Natural killer cell (primary cell): Measurements from ENCODE around the gene CCDC73. TPM values are rescaled to one million over a fixed set of nuclear protein-coding genes. Genes with fewer than 3 reads are reported as not detected.
"Not testable (repeated sequence)": the region's sequence is repeated elsewhere in the genome, so short reads cannot be mapped to it uniquely, and the experiment has no call there.

Experiments
- ATAC-seq, 3 donors: fragments of 150-1000 bp in 2 of 3; fragments of 200-7000 bp in 1 of 3; cut with Tn5 transposase; 1 replicate in 1 of 3; 2 replicates in 2 of 3; pipeline ENCODE4 v1.10.0; 2021; ENCODE audit warnings: mild to moderate bottlenecking in 2 of 3, moderate library complexity in 2 of 3
- DNase-seq, 2 donors: peaks; one replicate each; pipeline versions ENCODE4 v3.0.0 to v3.0.0-alpha.2; 2013 to 2021; ENCODE audit warnings: mixed read lengths in 1 of 2
- H3K27ac ChIP-seq: one replicate; pipeline ENCODE4 v1.5.1; 2013; ENCODE audit warnings: mild to moderate bottlenecking, low read length
- H3K27me3 ChIP-seq: one replicate; pipeline ENCODE4 v1.6.1; 2013; ENCODE audit warnings: low read length; ENCODE audit not compliant: control insufficient read depth, insufficient read depth
- H3K36me3 ChIP-seq: one replicate; pipeline ENCODE4 v1.6.1; 2013; ENCODE audit warnings: low read length; ENCODE audit not compliant: control insufficient read depth, insufficient read depth
- H3K4me1 ChIP-seq: one replicate; pipeline ENCODE4 v1.6.1; 2013; ENCODE audit warnings: low read length; ENCODE audit not compliant: control insufficient read depth, insufficient read depth
- H3K4me3 ChIP-seq: one replicate; pipeline ENCODE4 v1.5.1; 2013; ENCODE audit warnings: low read length
- H3K9me3 ChIP-seq: one replicate; pipeline ENCODE4 v1.6.1; 2013; ENCODE audit warnings: low read length; ENCODE audit not compliant: control insufficient read depth, insufficient read depth
- H3K27ac Mint-ChIP-seq, 2 donors: one replicate each; pipeline ENCODE4 v1.8.0; 2022; ENCODE audit warnings: mild to moderate bottlenecking in 2 of 2, mixed read lengths in 2 of 2, moderate library complexity in 1 of 2
- H3K27me3 Mint-ChIP-seq, 2 donors: one replicate each; pipeline ENCODE4 v1.8.0; 2022; ENCODE audit warnings: low read depth in 2 of 2, mixed read lengths in 2 of 2
- H3K36me3 Mint-ChIP-seq: one replicate; pipeline ENCODE4 v1.8.0; 2022; ENCODE audit warnings: mixed read lengths
- H3K4me1 Mint-ChIP-seq, 2 donors: one replicate each; pipeline ENCODE4 v1.8.0; 2022; ENCODE audit warnings: mixed read lengths in 2 of 2
- H3K4me3 Mint-ChIP-seq: one replicate; pipeline ENCODE4 v1.8.0; 2022; ENCODE audit warnings: mild to moderate bottlenecking, moderate library complexity, mixed read lengths
- H3K9me3 Mint-ChIP-seq, 2 donors: one replicate each; pipeline ENCODE4 v1.8.0; 2022; ENCODE audit warnings: mixed read lengths in 2 of 2
- WGBS: methylation state at CpG from one replicate; pipeline ENCODE4 v1.1.7; 2013; ENCODE audit warnings: missing lambda C conversion rate; ENCODE audit not compliant: insufficient coverage; 5-methylcytosine and 5-hydroxymethylcytosine counted together
- intact Hi-C: fragments of 100-400 bp; cut with micrococcal nuclease; formaldehyde crosslinking; loops from one replicate; pipeline ENCODE4 v1.14.2; 2022
- total RNA-seq, 4 donors: library from RNA; stranded (reverse); fragments of 120-200 nt in 1 of 4; gene quantifications; one replicate each; pipeline versions ENCODE4 v1.2.3 to v1.2.4, GENCODE V29; 2013 to 2022
- TF ChIP-seq, protein P1 (sequence below): fragments of 200-600 bp; IDR thresholded peaks from one replicate; pipeline ENCODE4 v1.8.0; 2022; ENCODE audit warnings: antibody characterized with exemption

CCDC73 gene
- total RNA-seq, 3 donors from 2014 or later (not counting 1 experiment from before 2014, with no cell fraction given) = not detected

DNA sequence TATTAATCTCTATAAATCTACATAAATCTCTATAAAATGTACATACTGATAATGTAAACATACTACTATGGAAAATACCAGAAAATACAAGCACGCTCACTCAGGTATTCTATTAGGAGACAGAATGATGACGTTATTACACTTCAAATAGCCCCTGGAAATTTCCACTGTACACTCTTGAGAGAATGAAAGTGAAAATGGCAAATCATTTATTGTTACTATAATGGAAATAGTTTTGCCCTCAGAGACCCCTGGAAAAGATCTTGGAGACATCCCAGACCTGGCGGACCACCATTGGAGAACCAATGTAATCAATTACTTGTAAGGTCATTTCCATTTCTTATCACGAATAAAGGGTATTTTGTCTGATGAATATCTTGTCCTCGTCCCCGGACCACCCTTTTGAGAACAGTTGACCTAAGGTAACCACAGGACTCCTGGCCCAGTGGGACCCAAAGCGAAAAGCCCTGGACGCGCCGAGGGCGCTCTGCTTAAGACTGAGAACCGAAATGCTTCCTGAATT is 34.8 kb upstream of the CCDC73 start:
- Histone ChIP-seq H3K4me1 (peaks cover 11% of the 10 kb centered on the region), H3K4me3 (peak overlapping the region; percentile 28), H3K27ac (no peak overlapping the region), H3K36me3 (no peaks in the 10 kb centered on the region), H3K9me3 (no peaks in the 10 kb centered on the region), H3K27me3 (no peaks in the 10 kb centered on the region)
- Mint-ChIP-seq H3K4me3 (peak overlapping the region; percentile 81), H3K9me3 (no peaks in the 10 kb centered on the region), H3K4me1 (peaks cover 7 to 13% of the 10 kb centered on the region in 2 donors), H3K27me3 (peaks cover 12% of the 10 kb centered on the region in 2 donors), H3K27ac (peak overlapping the region in 1 of 2 donors; percentile 40), H3K36me3 (no peaks in the 10 kb centered on the region)
- WGBS = 0% methylated on average over 9 of the region's 12 CpGs
- DNase-seq (no peak), ATAC-seq (peak in 2 of 3 donors; percentile 29 to 38)
- TF ChIP-seq, protein P1, sequence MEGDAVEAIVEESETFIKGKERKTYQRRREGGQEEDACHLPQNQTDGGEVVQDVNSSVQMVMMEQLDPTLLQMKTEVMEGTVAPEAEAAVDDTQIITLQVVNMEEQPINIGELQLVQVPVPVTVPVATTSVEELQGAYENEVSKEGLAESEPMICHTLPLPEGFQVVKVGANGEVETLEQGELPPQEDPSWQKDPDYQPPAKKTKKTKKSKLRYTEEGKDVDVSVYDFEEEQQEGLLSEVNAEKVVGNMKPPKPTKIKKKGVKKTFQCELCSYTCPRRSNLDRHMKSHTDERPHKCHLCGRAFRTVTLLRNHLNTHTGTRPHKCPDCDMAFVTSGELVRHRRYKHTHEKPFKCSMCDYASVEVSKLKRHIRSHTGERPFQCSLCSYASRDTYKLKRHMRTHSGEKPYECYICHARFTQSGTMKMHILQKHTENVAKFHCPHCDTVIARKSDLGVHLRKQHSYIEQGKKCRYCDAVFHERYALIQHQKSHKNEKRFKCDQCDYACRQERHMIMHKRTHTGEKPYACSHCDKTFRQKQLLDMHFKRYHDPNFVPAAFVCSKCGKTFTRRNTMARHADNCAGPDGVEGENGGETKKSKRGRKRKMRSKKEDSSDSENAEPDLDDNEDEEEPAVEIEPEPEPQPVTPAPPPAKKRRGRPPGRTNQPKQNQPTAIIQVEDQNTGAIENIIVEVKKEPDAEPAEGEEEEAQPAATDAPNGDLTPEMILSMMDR = no peak
- intact Hi-C loops = no loop called here

DNA sequence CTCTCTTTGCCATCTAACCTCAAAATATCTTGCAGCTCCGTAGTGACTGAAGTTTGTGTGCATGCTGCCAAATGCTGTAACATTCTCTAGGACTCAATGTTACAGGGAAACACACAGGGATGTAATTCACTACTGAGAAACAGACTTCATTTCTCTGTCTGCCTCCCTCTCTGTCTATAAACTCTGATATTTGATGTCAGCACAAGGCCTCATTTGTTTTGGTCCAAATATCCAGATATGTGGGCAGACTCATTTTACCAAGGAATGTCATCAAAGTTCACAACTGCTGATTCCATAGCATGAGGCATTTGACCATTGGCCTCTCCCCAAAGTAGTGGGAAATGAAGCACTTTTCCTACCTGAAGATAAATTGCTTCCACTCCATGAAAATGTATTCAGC is 32.8 kb upstream of the CCDC73 start:
- H3K36me3 ChIP-seq = no peaks in the 10 kb centered on the region
- H3K27ac Mint-ChIP-seq = no peak overlapping the region
- no peak overlapping the region for H3K27ac ChIP-seq
- peaks cover 11% of the 10 kb centered on the region for H3K4me1 ChIP-seq
- H3K27me3 ChIP-seq = no peaks in the 10 kb centered on the region
- intact Hi-C loops = no loop called here
- no peak for DNase-seq
- peaks cover 12 to 16% of the 10 kb centered on the region in 2 donors for H3K27me3 Mint-ChIP-seq
- H3K4me3 Mint-ChIP-seq = no peak overlapping the region
- no peaks in the 10 kb centered on the region for H3K9me3 ChIP-seq
- no peaks in the 10 kb centered on the region for H3K36me3 Mint-ChIP-seq
- WGBS = 100% methylated on average over 1 of the region's 1 CpG
- no peak overlapping the region for H3K4me3 ChIP-seq
- peaks cover 7 to 13% of the 10 kb centered on the region in 2 donors for H3K4me1 Mint-ChIP-seq
- no peak for ATAC-seq
- TF ChIP-seq, protein P1 = no peak
- H3K9me3 Mint-ChIP-seq = no peaks in the 10 kb centered on the region

DNA sequence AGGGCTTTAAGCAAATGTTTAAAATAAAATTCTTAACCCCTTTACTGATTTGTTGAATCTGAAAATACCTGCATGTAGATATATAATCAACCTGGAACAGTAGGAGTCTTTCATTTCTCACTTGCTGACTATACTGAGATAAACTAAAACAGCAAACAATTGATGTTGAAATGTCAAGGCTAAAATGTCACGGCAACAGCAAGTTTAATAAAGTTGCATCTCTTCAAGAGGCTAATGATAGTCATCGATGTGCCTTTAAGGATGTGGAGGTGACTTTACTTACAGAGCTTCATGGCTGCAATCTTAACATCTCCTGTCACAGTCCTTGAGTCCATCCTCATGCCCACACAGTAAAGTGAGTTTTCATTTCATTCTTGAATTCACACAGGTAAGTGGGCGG is 31.7 kb upstream of the CCDC73 start:
- intact Hi-C loops = no loop called here
- H3K27me3 Mint-ChIP-seq = peaks cover 9 to 14% of the 10 kb centered on the region in 2 donors
- no peaks in the 10 kb centered on the region for H3K36me3 Mint-ChIP-seq
- peaks cover 7 to 13% of the 10 kb centered on the region in 2 donors for H3K4me1 Mint-ChIP-seq
- Histone ChIP-seq H3K27me3 (no peaks in the 10 kb centered on the region), H3K36me3 (no peaks in the 10 kb centered on the region), H3K27ac (no peak overlapping the region), H3K9me3 (no peaks in the 10 kb centered on the region), H3K4me1 (peaks cover 11% of the 10 kb centered on the region), H3K4me3 (no peak overlapping the region)
- DNase-seq (no peak), ATAC-seq (no peak)
- no peak overlapping the region for H3K4me3 Mint-ChIP-seq
- WGBS = 90% methylated on average over 3 of the region's 3 CpGs
- TF ChIP-seq, protein P1 = no peak
- no peak overlapping the region for H3K27ac Mint-ChIP-seq
- H3K9me3 Mint-ChIP-seq = no peaks in the 10 kb centered on the region

DNA sequence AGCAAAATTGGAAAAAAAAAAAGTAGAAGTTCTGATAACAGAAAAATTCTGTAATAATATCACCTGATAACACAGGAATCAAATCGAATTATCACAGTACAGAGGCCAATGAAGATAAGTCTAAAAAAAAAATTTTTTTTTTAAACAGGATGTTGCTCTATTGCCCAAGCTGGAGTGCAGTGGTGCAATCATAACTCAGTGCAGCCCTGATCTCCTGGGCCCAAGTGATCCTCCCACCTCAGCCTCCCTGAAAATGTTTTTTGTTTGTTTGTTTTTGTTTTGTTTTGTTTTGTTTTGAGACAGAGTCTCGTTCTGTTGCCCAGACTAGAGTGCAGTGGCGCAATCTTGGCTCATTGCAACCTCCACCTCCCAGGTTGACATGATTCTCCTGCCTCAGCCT is 29.2 kb upstream of the CCDC73 start:
- H3K4me1 ChIP-seq, H3K36me3 Mint-ChIP-seq, H3K4me3 Mint-ChIP-seq, H3K36me3 ChIP-seq, H3K27me3 ChIP-seq, H3K4me3 ChIP-seq, intact Hi-C loops, H3K27me3 Mint-ChIP-seq, H3K9me3 Mint-ChIP-seq, DNase-seq, H3K27ac Mint-ChIP-seq, H3K4me1 Mint-ChIP-seq, H3K27ac ChIP-seq, ATAC-seq, H3K9me3 ChIP-seq: not testable (repeated sequence)
- WGBS = 87% methylated on average over 3 of the region's 3 CpGs
